ENCODE measurements around the gene ACTC1.

ACTC1 gene

GRCh38 chr15:34795267-34796081, at the start of gene ACTC1:
Gene ACTC1 (minus strand): TSS chr15:34795549. CDS start chr15:34794808, 741 bp downstream.
- DNase-seq (ENCODE audit: low read depth) = no peak
- H3K4me3 ChIP-seq (ENCODE audit: low read depth, low read length) = peak within 1 kb of the TSS; percentile 24
- in situ Hi-C loops (cut with HindIII; ENCODE audit: low sequenced_read_pairs) = no loop called here
- TF ChIP-seq CTCF (IDR thresholded peaks at IDR 0.05; ENCODE audit: low read depth, low read length, missing control alignments) = peak; percentile 29

GRCh38 chr15:34841262-34841725, 45.9 kb upstream of the ACTC1 start:
- DNase-seq (ENCODE audit: low read depth) = no peak

GRCh38 chr15:34838282-34838681, 42.9 kb upstream of the ACTC1 start:
- in situ Hi-C loops (cut with HindIII; ENCODE audit: low sequenced_read_pairs) = loop anchor here (5.0 kb wide), 1 partner anchor 69 kb away; no protein-coding TSS in a partner anchor
- DNase-seq (ENCODE audit: low read depth) = no peak
- no peak overlapping the region for H3K4me3 ChIP-seq (ENCODE audit: low read depth, low read length)
- no peak for TF ChIP-seq CTCF (IDR thresholded peaks at IDR 0.05; ENCODE audit: low read depth, low read length, missing control alignments)

More at GRCh38 chr15:34841262-34841725, 45.9 kb upstream of the ACTC1 start:
- in situ Hi-C loops (cut with HindIII; ENCODE audit: low sequenced_read_pairs) = no loop called here
- no peak overlapping the region for H3K4me3 ChIP-seq (ENCODE audit: low read depth, low read length)
- TF ChIP-seq CTCF (IDR thresholded peaks at IDR 0.05; ENCODE audit: low read depth, low read length, missing control alignments) = no peak

GRCh38 chr15:34837246-34838016, 42.1 kb upstream of the ACTC1 start:
- TF ChIP-seq CTCF (IDR thresholded peaks at IDR 0.05; ENCODE audit: low read depth, low read length, missing control alignments) = no peak
- DNase-seq (ENCODE audit: low read depth) = peak; percentile 23
- no peak overlapping the region for H3K4me3 ChIP-seq (ENCODE audit: low read depth, low read length)
- in situ Hi-C loops (cut with HindIII; ENCODE audit: low sequenced_read_pairs) = loop anchor here (5.0 kb wide), 1 partner anchor 70 kb away; no protein-coding TSS in a partner anchor

GRCh38 chr15:34828145-34828911, 33.0 kb upstream of the ACTC1 start:
- H3K4me3 ChIP-seq (ENCODE audit: low read depth, low read length) = no peak overlapping the region
- in situ Hi-C loops (cut with HindIII; ENCODE audit: low sequenced_read_pairs) = no loop called here
- TF ChIP-seq CTCF (IDR thresholded peaks at IDR 0.05; ENCODE audit: low read depth, low read length, missing control alignments) = no peak
- DNase-seq (ENCODE audit: low read depth) = no peak

GRCh38 chr15:34821831-34822230, 26.5 kb upstream of the ACTC1 start:
- no peak overlapping the region for H3K4me3 ChIP-seq (ENCODE audit: low read depth, low read length)
- DNase-seq (ENCODE audit: low read depth) = no peak
- in situ Hi-C loops (cut with HindIII; ENCODE audit: low sequenced_read_pairs) = no loop called here
- TF ChIP-seq CTCF (IDR thresholded peaks at IDR 0.05; ENCODE audit: low read depth, low read length, missing control alignments) = no peak
